Bronchial epithelial cell (primary cell): ENCODE results near the gene TGM5. TPM values are rescaled to one million over a fixed set of nuclear protein-coding genes. Genes with fewer than 3 reads are reported as not detected.
"Not testable (repeated sequence)": the region's sequence is repeated elsewhere in the genome, so short reads cannot be mapped to it uniquely, and the experiment has no call there.

ENCODE experiments used
- DNase-seq: peaks from one replicate; pipeline ENCODE4 v3.0.0-alpha.2; 2010; ENCODE audit warnings: low read depth
- FAIRE-seq: peaks from 2 replicates; lab custom pipeline; 2011; peaks lifted over from hg19 to GRCh38; lab: Jason Lieb, UNC
- H3K27me3 ChIP-seq: 2 replicates; pipeline ENCODE4 v1.5.1; 2011; ENCODE audit warnings: low read length; ENCODE audit not compliant: control insufficient read depth, insufficient read depth
- H3K36me3 ChIP-seq: 2 replicates; pipeline ENCODE4 v1.5.1; 2011; ENCODE audit warnings: low read length; ENCODE audit not compliant: control insufficient read depth, insufficient read depth
- H3K4me3 ChIP-seq: 2 replicates; pipeline ENCODE4 v1.5.1; 2011; ENCODE audit warnings: mild to moderate bottlenecking, low read depth, low read length, control low read depth
- CTCF ChIP-seq: IDR thresholded peaks from 2 replicates; pipeline ENCODE4 v1.5.1; 2011; ENCODE audit warnings: mild to moderate bottlenecking, moderate library complexity, low read length, control low read depth, inconsistent platforms; ENCODE audit not compliant: insufficient read depth, severe bottlenecking
- total RNA-seq: library from RNA; depleted of rRNA; stranded (reverse); fragments of >200 nt; gene quantifications from 2 replicates; pipeline ENCODE4 v1.2.1, GENCODE V29; 2014

TGM5 gene
- total RNA-seq, 1 donor from 2014 or later, result under 0.01 TPM

- H3K27me3 ChIP-seq, result peaks cover 2% of the 10 kb centered on the region
- TF ChIP-seq CTCF, result no peak
These were observed 6.5 kb upstream of the TGM5 start for GRCh38 chr15:43273243-43273642.

DNA sequence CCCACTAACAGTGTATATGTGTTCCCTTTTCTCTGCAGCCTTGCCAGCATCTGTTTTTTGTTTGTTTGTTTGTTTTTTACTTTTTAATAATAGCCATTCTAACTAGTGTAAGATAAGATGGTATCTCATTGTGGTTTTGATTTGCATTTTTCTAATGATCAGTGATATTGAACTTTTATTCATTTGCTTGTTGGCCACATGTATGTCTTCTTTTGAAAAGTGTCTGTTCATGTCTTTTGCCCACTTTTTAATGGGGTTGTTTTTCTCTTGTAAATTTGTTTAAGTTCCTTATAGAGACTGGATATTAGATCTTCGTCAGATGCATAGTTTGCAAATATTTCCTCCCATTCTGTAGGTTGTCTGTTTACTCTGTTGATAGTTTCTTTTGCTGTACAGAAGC lies 5.2 kb upstream of the TGM5 start:
- FAIRE-seq, result not testable (repeated sequence)

More at GRCh38 chr15:43273243-43273642, 6.5 kb upstream of the TGM5 start:
- no peaks in the 10 kb centered on the region for H3K36me3 ChIP-seq
- peak; percentile 92 for FAIRE-seq
- no peak overlapping the region for H3K4me3 ChIP-seq
- no peak for DNase-seq

GRCh38 chr15:43270676-43271306 lies 4.1 kb upstream of the TGM5 start:
- Histone ChIP-seq H3K4me3 (no peak overlapping the region), H3K36me3 (no peaks in the 10 kb centered on the region), H3K27me3 (peaks cover 2% of the 10 kb centered on the region)
- FAIRE-seq, result no peak
- DNase-seq, result no peak
- no peak for TF ChIP-seq CTCF

More for the DNA sequence above, 5.2 kb upstream of the TGM5 start:
- H3K4me3 ChIP-seq, H3K27me3 ChIP-seq, DNase-seq, H3K36me3 ChIP-seq: not testable (repeated sequence)

DNA sequence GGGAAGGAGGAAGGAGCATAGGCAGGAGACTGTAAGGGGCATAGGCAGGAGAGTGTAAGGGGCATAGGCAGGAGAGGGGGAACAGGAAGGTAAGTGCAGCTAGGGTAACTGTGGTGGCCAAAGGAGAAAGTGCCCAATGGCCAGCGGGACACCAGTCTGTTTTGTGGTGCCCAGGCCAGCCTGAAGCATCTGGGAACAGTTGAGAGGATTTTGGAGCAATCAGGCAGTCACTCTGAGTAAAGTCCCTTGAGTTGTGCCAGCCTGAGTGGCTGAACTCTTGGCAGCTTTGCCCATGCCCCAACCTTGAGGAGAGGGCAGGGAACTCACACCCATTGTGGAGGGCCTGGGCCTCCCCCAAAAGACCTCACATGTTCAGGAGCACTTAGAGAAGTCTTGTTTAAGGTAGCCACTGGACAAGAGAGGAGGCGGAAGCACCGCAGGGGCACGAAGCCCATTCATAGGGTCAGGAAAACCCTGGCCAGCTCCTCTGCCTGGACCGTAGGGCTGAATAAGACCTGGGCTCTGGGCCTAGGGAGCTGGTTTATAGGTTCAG lies 3.5 kb upstream of the TGM5 start:
- DNase-seq, result no peak
- Histone ChIP-seq H3K4me3 (no peak overlapping the region), H3K36me3 (no peaks in the 10 kb centered on the region), H3K27me3 (peaks cover 2% of the 10 kb centered on the region)
- no peak for FAIRE-seq
- TF ChIP-seq CTCF, result no peak

DNA sequence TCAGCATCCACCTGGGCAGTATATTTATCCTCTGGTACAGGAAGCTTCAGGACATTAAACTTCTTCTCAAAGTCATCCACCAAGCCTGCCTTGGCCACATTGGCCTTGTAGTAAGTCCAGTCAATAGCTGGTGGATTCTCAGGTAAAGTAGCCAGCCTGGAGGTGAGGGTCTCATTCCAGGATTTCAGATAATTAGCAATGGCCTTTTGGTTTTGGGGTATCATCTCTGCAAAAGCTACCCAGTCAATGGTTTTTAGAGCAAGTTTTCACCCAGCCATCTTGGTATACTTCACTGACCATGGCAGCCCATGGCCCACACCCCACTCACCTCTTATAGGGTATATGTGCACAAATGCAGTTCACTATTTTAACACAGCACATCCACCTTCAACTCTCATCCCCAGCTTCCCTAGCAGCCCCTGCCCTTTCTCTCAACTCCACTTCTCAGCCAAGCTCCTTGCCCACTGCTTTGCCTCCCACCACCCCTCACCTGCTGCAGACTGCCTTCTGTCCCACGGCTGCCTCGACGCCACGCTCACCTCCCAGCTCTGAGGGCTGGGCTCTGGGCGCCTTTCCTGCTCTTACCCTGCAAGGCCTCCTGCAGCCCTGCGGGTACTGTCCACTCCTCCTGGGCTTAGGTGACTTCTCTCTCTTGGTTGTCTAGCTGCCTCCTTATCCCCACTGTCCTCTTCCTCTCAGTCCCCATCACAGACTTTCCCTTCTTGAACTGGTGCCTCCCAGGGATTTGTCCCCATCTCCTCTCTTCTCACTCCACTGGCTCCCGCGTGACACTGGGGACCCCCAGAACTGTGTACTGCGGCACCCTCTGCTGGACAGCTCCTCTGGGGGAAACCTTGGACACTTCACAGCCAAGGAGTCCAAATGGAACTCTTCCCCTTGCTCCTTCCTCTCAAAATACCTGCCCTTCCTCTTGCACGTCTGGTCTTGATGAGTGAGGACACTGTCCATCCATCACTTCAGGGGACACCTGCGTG lies 1.7 kb upstream of the TGM5 start:
- no peak for DNase-seq
- FAIRE-seq, result no peak
- Histone ChIP-seq H3K36me3 (no peaks in the 10 kb centered on the region), H3K4me3 (no peak overlapping the region), H3K27me3 (peaks cover 2% of the 10 kb centered on the region)
- peak; percentile 26 for TF ChIP-seq CTCF

DNA sequence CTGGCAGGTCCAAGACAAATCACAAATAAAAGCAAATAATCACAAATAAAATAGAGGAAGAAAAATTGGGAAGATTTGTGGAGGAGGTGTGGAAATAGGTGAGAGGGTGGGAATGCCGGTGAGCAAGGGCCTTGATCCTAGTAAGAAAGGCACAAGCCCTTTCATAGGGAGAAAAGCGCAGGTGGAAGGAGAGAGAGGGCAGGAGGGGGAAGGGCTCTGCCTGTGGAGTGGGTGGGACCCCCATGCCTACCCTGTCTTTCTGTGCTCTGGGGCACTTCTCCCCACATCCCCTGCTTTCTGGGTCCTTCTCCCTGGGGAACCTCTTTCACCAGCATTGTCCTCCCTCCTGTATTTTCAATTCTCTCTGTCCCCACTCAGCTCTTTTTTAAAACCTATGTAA lies 711 bp upstream of the TGM5 start:
- no peak for TF ChIP-seq CTCF
- H3K27me3 ChIP-seq, result peaks cover 2% of the 10 kb centered on the region
- no peaks in the 10 kb centered on the region for H3K36me3 ChIP-seq
- FAIRE-seq (no peak), DNase-seq (no peak)
- no peak overlapping the region for H3K4me3 ChIP-seq
